Measurements from ENCODE around the gene MSRB1.
"Not testable (repeated sequence)": the region's sequence is repeated elsewhere in the genome, so short reads cannot be mapped to it uniquely, and the experiment has no call there.

The MSRB1 gene

DNA sequence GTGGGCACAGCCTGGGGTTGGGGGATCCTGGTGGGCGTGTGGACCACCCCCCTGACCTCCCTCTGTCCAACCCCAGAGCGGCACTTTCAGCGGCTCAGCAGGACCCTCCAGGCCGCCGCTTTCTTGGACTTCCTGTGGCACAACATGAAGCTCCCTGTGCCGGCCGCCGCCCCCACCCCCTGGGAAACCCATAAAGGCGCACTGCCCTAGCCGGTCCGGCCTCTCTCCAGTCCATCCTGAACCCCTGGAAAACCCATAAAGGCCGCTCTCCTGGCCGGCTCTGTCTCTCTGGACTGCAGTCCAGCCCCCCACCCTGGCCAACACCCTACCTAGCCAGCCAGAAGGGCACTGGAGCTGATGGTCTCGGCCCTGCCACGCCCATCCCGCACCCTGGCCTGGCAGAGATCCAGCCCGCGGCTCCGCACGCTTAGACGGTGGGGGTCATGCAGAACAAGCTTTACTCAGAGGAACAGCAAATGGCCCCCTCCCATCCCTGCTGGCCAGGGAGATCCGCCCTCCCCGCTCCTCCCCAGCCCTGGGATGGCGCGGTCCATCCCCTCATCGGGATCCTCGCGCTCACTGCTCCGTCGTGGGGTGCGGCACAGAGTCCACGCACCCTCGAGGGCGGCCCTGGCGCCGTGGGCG is 35.6 kb upstream of the MSRB1 start:
- DNase-seq, result peak; percentile 57

DNA sequence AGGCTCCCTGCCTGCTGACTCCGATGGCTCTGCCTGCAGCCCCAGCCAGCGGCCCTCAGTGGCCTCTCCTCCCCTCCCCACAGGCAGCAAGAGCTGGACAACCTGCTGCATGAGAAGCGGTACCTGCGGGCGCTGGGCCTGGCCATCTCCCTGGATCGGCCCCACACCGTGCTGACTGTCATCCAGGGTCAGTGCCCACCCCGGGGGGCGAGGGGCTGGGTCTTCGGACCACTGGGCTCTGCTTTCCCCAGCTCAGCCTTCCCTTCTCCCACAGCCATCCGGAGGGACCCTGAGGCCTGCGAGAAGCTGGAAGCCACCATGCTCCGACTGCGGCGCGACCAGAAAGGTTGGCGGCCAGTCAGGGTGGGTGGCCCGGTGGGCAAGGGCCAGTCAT is 34.9 kb upstream of the MSRB1 start:
- no peak for DNase-seq

DNA sequence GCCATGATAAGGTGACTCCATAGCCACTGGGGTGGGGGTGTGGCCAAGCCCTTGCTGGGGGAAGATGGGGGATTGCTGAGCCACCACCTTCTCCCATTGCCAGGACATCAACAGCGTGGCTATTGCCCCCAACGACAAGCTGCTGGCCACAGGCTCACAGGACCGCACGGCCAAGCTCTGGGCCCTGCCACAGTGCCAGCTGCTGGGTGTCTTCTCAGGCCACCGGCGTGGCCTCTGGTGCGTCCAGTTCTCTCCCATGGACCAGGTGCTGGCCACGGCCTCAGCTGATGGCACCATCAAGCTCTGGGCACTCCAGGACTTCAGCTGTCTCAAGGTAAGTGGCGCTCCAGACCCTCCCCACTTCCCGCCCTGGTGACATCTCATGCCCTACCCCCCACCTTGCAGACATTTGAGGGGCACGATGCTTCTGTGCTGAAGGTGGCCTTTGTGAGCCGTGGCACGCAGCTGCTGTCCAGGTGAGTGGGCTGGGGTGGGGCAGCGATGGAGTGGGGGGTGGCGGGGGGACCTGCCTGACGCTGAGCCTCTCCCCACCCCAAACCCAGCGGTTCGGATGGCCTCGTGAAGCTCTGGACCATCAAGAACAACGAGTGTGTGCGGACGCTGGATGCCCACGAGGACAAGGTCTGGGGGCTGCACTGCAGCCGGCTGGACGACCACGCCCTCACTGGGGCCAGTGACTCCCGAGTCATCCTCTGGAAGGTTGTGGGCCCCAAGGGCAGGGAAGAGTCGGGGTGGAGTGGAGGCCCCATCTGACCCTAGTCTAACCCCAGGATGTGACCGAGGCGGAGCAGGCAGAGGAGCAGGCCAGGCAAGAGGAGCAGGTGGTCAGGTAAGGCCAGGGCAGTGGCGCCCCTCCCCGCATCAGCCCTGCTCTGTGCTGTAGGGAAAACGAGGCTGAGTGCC is 34.2 kb upstream of the MSRB1 start:
- DNase-seq, result no peak

DNA sequence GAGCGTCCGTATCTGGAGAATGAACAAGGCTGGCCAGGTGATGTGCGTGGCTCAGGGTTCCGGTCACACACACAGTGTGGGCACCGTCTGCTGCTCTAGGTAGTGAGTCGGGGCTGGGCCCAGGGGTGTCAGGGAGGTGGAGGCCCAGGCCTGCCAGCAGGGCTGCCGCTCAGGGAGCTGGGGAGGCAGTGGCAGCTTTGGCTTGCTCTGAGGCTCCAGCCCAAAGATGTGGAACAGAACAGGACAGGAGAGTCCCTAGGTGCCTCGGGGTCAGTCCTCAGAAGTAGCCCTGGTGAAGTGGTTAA is 33.2 kb upstream of the MSRB1 start:
- DNase-seq, result no peak

DNA sequence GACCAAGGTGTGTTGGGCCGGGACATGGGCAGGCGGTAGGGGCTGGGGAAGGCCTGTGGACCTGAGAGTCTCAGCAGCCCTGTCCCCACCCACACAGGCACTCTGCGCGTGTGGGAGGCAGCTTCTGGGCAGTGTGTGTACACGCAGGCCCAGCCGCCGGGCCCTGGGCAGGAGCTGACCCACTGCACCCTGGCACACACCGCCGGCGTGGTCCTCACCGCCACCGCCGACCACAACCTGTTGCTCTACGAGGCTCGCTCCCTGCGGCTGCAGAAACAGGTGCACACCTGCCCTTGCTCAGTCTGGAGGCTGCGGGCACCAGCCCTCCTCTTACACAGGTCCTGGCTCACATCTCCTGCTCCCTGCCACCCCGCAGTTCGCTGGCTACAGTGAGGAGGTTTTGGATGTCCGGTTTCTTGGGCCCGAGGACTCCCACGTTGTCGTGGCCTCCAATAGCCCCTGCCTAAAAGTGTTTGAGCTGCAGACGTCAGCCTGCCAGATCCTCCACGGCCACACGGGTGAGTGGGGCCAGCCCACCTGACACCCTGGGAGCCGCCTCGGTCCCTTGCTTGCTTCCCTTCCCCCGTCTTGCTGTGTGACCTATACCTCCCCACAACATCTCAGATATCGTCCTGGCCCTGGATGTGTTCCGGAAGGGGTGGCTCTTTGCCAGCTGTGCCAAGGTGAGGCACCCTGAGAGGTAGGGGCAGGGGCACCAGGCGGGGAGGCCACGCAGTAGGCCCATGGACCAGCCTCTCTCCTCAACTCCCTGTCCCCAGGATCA is 32.6 kb upstream of the MSRB1 start:
- DNase-seq, result no peak

DNA sequence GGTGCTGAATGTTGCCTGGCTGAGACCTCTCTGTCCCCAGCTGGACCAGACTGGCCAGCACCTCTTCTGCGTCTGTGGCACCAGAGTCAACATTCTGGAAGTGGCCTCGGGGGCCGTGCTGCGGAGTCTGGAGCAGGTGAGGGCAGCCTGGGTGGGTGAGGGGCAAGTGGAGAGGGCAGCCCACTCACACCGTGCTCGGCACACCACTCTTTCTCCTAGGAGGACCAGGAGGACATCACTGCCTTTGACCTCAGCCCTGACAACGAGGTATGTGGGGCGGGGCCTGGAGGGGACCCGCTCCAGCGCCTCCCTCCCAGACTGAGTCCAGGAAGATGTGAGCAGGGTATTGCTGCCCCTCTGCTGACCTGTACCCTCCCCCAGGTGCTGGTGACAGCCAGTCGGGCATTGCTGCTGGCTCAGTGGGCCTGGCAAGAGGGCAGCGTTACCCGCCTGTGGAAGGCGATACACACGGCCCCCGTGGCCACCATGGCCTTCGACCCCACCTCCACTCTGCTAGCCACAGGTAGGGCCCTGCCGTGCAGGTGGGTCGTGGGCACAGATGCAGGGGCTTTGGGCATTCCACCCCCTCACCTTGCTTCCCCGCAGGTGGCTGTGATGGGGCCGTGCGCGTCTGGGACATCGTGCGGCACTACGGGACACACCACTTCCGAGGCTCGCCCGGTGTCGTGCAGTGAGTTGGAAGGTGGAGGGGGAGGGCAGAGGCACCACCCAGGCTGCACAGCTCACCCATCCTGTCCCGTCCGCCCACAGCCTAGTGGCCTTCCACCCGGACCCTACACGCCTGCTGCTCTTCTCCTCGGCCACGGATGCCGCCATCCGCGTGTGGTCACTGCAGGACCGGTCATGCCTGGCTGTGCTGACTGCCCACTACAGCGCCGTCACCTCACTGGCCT is 31.4 kb upstream of the MSRB1 start:
- no peak for DNase-seq

DNA sequence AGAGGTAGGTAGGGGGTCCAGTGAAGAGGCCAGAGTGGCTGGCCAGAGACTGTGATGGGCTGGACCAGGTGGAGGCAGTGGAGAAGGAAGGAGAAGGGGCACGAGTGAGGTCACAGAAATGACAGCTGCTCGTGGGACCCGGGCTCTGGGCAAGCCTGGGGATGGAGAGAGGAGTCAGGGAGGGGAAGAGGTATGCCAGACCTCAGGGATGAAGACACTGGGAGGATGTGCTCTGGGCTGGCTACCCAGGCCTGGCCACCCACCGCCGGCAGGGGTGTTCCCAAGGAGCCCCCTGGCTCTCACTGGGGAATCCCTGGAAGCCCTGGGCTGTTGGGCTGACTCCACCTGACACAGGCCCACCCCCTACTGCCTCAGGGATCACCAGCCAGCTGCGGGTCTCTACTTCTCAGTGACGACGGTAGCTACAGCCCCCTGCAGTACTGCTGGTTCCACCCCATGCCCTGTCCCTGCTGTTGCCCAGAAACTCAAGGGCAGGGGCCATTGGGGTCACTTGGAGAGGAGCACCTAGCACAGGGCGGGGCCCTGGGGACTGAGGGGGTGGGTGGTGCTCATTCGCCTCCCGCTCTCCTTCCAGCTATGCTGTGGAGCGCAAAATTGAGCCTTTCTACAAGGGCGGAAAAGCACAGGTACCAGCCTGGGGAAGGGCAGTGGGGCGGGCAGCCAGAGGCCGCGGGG is 30.6 kb upstream of the MSRB1 start:
- DNase-seq, result no peak

DNA sequence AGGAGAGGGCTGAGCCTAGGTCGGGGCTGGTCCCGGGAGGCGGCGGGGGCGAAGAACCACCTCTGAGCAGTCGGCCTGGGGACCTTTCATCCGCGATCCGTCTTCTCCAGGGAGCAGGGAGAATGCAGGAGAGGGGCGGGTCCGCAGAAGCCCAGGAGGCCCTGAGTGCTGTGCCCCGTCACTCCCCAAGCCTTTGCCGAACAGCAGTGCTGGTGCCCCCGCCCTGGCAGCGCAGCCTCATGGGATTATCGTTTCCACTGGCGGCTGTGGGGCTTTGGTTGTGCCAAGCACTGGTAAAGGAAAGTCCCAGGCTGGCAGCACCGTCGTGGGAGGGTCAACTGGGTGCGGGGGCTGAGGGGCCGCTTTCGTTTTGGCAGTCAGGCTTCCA is 29.5 kb upstream of the MSRB1 start:
- peak; percentile 47 for DNase-seq

DNA sequence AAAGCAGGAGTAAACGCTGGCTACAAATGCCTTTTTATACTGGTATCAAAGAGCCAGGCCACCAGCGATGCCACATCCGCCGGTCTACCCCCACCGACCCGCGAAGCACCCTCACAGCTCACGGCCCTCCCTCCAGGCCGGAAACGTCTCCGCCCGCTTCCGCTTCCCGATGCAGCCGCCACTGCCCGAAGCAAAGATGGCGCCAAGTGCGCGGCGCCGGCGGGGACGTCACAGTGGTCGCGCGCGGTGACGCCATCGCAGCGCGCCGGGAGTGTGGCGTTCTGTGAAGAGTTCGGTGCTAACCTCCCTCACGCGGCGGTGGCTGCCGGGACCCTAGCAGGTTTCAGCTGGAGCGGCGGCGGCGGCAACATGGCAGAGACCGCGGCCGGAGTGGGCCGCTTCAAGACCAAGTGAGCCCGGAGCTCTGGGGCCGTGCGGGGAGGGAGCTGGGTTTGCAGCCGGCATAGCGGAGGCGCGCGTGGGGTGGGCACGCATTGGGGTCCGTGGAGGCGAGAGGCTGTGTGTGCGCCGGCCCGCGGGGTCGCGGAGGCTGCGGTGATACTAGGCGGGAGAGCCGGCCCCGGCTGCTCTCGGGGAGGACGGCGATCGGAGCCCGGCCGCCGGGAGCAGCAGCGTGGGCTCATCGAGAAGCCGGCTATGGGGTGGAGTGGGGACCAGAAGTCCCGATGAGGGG is 28.9 kb upstream of the MSRB1 start, which contains the start of gene TBL3:
TSS of gene TBL3 (plus strand) at position 258 of the 694 bp plus-strand sequence. CDS start at position 370, 112 bp downstream.
- peak; percentile 98 for DNase-seq

DNA sequence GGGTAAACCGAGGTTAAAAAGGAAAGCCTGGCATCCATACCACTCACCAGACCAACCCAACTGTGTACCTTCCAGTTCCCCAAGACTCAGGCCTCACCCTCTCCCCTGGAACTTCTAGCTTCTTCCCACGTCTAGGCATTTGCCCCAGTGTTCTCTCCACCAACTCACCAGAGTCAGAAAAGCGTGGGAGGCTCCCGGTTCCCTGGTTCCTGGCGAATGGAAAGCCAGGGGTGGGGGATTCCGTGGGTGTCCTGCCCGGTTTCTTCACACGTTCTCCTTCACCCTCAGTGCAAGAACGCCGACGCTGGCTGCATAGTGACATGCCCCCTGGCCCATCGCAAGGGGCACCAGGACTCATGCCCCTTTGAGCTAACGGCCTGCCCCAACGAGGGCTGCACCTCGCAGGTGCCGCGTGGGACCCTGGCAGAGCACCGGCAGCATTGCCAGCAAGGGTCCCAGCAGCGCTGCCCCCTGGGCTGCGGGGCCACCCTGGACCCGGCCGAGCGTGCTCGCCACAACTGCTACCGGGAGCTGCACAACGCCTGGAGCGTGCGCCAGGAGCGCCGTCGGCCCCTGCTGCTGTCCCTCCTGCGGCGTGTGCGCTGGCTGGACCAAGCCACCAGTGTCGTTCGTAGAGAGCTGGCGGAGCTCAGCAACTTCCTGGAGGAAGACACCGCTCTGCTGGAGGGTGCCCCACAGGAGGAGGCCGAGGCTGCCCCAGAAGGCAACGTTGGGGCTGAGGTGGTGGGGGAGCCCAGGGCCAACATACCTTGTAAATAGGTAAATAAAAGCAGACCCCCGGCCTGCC is 25.4 kb upstream of the MSRB1 start:
- DNase-seq, result no peak

DNA sequence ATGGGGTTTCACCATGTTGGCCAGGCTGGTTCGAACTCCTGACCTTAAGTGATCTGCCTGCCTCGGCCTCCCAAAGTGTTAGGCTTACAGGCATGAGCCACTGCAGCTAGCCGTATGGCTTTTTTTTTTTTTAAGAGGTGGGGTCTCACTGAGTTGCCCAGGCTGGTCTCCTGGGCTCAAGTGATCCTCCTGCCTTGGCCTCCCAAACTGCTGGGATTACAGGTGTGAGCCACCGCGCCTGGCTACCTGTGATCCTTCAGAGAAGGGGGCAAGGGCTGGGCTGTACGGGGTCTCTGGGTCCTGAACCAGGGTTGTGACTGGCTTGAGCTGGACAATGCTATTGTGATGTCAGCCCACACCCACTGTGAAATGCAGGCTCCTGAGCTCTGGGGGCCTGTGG is 23.5 kb upstream of the MSRB1 start, which contains the start of gene RNF151:
TSS of gene RNF151 (plus strand) at position 397 of the 400 bp plus-strand sequence. CDS start 26 bp downstream, outside the sequence.
- DNase-seq, result no peak

DNA sequence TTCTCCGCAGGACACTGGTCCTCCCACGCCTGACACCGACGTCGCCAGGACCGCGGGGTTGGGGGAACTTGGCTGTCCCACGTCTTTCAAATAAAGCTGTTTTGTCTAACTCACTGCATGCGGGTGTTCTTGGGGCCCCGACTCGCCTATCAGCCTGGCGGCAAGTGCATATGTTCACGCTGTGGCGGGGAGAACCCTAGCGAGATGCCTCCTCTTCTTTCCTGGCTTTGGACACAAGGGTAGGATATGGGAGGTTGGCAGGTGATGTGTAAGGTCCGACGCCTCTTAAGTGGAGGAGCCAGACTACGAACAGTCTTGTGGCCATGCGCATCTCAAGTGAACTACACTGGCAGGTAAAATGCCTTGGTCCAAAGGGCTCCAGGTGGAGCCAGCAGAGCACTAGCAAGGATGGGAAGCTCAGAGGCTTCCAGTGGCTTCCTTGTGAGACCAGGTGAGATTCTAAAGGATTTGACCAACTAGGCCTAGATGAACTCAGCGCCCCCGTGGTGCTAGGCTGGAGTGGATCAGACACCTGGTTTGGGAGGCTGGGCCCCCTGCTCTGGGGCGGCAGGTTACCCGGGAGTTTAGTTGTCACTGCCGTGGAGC is 22.5 kb upstream of the MSRB1 start:
- no peak for DNase-seq

DNA sequence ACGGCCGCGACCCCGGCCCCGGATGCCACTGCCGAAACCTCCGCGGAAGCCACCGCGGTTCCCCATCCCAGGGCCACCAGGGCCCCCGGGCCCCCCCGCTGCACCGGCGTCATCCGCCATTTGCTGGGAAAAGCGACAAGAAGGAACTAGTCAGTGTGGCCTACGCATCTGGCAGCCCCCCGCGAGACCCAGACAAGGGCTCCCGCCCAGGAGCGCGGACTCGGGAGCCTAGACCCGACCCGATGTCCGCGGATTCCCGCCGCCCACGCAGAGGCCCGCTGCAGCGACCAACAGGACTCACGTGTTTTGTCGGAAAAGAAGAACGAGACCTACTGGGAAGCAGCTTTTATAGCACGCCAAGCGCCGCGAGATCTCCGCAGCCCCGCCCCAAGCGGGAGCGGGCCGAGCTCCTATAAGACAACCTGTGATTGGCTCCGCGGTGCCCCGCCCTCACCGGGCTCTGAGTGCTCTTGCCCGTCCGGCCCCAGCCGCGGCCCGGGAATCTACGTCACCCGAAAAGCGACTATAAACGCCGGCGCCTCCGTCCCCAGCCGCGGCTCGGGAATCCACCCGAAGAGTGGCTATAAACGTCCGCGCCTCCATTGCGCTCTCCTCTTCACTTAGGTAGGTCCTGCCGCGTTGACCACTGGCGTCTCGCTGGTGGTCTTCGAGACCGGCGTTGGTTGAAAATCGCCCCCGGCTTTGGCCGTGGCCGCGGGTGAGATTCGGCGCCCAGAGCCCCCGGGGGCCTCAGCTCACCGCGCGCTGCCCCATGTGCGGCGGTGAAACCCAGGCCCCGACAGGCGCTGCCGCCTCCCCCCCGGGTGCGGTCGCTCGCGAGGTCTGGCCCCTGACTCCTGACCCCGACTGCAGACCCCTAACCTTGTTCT is 21.8 kb upstream of the MSRB1 start, which contains the start of gene RPS2:
TSS of gene RPS2 (minus strand) at position 321 of the 890 bp plus-strand sequence. CDS start at position 120, 201 bp downstream.
- peak; percentile 99 for DNase-seq

DNA sequence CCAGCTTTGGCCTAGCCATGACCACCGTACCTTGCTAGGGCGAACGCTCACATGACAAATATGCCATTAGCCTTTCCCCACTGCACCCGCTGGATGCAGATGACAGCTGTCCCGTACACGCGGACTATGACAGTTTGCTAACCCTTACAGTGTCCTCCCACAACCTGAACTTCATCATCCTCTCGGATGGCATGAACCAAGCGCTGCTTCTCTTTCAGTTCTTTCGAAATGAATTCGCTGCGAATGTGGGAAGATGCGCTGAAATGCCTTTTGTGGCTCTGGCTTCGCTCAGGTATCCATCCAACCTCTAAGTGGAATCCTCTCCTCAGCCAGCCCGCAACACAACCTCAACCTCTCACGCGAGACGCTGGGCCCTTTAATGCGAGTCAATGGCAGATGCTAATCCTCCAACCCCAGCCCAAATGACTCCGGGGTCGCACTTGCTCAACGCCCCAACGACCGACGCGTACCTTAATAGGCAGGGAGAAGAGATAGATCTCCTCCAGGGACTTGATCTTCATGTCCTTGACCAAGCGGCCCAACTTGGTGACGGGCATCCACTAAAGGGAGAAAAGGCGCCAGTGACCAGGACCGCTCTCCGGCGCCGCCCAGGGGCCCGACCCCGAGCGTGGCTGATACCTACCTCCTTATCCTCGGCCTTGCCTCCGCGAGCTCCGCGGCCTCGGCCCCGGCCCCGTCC is 21.0 kb upstream of the MSRB1 start:
- peak; percentile 56 for DNase-seq

DNA sequence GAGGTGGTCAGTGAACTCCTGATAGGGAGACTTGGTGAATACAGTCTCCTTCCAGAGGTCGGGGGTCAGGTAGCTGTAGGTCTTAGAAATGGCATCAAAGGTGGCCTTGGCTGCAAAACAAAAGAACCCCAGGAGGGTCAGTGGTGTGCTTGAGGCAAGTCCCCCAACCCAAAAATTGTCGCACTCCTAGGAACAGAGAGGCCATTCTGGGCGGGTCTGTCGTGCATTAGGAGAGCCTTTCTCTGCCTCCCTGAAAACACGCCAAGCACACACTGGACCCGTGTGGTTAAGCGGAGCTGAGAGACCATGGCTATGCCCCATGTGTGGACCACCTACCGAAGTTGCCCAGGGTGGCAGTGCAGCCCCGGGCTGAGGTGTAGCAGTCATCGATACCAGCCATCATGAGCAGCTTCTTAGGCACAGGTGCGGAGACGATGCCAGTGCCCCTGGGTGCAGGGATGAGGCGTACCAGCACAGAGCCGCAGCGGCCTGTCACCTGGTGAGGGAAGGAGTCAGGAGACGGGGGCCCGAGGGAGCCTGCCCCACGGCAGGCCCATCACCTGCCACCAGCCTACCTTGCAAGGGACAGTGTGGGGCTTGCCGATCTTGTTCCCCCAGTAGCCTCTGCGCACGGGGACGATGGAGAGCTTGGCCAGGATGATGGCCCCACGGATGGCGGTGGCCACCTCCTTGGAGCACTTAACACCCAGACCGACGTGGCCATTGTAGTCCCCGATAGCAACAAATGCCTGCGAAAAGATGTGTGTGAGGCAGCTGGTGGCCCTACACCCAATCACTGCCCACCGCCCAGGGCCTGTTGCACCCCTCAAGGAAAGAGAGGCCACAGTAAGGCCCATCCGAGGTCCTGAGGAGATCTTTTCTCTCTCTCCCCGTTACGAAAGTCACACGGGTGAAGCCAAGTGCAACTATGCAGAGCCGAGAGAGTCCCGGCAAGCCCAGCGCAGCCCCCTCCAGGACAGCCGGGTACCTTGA is 19.5 kb upstream of the MSRB1 start:
- DNase-seq, result not testable (repeated sequence)

DNA sequence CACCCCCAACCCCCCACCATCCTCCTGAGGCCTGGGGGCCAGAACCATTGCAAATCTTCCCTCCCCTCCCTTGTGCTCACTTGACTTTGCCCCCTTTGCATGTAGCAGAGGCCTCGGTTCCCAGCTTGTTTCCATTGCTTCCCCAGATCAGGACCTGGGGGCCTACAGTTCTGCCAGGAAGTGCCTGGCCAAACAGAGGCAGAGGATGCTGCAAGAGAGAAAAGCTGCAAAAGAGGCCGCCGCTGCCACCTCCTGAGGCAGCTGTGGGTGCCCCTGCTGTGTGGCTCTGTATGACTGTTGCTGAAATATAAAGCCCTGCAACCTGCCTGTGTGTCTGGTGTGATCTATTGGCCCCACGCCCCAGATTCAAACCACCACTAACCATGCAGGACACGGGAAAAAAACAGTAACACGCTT is 18.7 kb upstream of the MSRB1 start:
- DNase-seq, result peak; percentile 55

All from NCI-H69 (cell line).